ENCODE results near the gene SFRP2.

The SFRP2 gene, protein sequence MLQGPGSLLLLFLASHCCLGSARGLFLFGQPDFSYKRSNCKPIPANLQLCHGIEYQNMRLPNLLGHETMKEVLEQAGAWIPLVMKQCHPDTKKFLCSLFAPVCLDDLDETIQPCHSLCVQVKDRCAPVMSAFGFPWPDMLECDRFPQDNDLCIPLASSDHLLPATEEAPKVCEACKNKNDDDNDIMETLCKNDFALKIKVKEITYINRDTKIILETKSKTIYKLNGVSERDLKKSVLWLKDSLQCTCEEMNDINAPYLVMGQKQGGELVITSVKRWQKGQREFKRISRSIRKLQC

DNA sequence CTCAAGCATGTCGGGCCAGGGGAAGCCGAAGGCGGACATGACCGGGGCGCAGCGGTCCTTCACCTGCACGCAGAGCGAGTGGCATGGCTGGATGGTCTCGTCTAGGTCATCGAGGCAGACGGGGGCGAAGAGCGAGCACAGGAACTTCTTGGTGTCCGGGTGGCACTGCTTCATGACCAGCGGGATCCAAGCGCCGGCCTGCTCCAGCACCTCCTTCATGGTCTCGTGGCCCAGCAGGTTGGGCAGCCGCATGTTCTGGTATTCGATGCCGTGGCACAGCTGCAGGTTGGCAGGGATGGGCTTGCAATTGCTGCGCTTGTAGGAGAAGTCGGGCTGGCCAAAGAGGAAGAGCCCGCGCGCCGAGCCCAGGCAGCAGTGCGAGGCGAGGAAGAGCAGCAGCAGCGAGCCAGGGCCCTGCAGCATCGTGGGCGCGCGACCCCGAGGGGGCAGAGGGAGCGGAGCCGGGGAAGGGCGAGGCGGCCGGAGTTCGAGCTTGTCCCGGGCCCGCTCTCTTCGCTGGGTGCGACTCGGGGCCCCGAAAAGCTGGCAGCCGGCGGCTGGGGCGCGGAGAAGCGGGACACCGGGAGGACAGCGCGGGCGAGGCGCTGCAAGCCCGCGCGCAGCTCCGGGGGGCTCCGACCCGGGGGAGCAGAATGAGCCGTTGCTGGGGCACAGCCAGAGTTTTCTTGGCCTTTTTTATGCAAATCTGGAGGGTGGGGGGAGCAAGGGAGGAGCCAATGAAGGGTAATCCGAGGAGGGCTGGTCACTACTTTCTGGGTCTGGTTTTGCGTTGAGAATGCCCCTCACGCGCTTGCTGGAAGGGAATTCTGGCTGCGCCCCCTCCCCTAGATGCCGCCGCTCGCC is at the start of gene SFRP2:
SFRP2 (minus strand) TSS at position 671 of the 864 bp plus-strand sequence; CDS start at position 423, 248 bp downstream.
- FAIRE-seq, result no peak

DNA sequence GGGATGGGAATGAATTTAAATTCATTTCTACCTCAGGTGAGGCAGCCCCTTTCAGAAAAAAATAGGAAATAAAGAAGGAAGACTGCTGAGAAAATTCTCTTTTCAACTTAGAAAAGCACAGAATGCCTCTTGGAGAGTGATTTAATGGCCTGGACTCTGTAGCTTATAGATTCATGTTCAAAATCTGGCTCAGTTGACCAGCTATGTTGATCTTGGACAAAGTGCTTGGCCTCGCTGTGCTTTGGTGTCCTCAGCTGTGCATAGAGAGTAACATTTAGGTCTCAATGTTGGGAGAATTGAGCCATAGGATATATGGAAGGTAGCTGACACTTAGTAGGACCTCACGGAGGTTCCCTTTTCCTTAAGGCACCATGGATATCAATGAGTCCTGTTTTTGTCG is 49.7 kb upstream of the SFRP2 start:
- no peak for FAIRE-seq

DNA sequence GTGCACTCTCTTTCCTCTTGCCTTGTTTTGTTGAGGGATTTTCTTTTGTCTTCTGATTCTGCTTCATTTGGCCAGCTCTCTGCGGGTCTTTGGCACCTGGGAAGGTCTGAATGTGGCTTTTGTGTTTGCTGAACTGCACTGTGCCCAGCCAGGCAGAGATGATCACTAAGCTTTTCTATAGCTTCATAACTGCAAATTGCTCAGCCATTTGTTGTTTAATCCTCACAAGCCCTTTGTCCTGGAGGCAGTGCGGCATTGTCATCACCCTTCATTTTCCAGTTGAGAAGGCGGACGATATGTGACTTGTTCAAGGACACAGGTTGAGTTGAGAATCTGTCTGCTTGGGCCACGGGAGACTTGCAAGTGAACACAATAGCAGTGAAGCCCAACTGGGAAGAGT is 46.0 kb upstream of the SFRP2 start:
- no peak for FAIRE-seq

DNA sequence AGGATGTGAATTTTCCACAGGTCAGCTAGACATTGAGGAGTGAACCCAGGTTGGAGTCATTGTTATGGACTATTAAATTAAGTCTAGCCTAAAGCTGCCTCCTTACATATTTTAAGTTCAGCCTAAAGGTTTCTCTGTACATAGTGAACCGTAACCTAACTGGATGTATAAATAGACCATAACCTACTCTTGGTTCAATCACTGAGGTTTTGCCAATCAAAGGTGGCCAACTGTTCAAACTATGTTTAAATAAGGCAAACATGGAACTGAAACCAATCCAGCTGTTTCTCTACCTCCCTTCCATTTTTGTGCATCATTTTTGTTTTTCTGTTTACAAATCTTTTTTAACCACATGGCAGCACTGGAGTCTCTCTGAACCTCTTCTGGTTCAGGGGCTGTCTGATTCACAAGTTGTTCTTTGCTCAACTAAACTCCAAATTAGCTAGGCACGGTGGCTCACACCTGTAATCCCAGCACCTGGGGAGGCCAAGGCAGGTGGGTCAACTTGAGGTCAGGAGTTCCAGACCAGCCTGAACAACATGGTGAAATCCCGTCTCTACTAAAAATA is 43.9 kb upstream of the SFRP2 start:
- FAIRE-seq, result no peak

DNA sequence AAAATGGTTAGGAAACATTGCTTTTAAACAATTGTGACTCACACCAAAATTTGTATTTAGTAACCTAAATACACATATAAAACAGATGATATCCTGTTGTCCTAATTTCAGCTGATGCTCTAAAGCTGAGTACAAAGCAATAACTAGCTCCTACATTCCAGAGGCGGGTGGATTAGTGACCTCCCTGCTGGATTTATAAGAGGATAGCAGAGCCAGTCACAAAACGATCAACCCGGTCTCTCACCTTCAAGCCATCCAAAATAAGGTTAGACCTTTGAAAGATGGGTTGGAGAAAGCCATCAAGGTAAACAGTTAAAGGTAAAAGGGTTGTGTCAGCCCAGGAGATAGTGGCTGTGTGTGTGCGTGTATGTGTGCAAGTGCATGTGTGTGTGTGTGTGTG is 43.2 kb upstream of the SFRP2 start:
- FAIRE-seq, result no peak

DNA sequence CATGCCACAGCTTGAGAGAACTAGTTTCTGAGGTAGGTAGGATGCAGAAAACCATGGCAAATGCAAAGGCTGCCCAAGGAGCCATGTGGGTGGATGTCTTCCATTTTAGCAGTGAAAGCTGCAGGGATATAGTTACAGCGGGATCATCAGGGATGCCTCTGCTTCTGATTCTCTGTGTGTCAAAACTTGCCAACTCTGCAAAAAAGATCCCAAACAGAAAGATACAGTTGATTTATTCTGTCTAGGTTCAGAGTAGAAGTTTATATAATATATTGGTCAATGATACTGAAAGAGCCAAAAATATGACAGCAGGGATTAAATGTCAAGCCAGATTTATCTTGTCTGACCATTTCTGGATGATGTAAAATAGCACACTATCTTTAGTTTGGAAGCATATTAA is 42.4 kb upstream of the SFRP2 start:
- FAIRE-seq, result no peak

DNA sequence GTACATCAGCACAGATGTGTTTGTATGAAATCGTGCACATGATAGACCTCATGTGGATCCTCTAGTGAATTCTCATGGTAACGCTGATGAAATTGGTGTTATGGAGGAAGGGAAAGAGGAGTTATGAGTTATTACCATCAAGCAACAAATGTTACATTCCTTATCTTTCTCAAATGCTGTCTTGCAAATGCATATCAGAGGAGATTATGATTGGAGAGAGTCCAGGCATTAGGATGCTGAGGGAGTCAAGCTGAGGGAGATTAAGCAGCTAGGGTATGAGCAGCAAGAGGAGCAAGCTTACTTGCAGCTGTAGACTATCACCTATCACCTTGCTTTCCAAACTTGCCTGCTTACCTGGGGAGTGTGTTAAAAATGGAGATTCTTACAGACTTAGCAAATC is 36.8 kb upstream of the SFRP2 start:
- no peak for FAIRE-seq

DNA sequence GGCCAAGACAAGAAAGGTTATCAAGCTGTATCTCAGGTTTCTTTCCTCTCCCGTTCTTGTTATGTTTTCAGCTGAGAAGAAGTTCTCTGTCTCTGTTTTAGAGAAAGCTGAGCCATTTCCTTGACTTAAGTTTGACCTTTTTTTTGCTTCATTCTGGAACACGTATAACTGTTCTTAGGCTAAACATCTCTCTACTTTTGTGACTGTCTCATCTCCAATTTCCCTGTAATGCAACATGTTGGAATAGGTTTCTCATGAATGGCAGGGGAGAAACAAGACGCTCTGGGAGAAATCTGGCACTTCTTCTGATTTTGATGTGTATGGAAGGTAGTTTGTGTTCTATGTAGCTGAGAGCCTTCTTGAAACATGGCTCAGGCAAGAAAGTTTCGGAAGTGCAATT is 36.2 kb upstream of the SFRP2 start:
- no peak for FAIRE-seq

DNA sequence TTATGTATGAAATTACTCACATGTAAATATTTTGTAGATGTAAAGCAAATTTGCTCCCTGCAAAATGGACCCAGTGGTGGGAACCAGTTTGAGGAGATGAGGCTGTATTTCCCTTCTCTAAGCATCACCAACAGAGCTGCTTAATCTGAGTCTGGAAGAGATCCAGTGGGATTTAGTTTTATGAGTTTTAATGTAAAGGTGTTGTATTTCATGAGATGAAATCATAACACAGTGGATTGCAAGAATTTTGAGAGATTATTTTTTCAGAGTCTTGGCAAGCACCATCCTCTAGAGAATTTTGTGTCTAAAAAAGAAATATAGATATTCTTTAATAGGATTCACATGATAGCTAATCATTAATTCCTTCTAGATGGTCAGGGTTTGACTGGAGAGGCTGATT is 35.6 kb upstream of the SFRP2 start:
- no peak for FAIRE-seq

DNA sequence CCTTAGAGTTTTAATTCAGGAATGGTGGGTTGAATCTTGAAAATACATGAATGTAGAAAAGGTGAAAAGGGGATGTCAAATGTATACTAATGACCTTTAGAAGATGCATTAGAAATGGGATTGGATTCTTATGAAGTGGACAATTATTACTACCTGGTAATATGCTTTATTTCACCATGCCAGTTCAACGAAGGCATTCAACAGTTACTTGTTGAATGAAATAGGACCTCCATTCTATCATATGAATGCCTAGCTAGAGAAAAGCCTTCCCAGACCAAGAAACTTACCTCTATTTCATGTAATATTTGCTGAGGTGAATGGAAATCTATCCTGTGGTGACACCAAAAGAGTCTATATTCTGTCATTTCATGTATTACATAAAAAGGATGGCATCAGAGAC is 34.6 kb upstream of the SFRP2 start:
- FAIRE-seq, result no peak

DNA sequence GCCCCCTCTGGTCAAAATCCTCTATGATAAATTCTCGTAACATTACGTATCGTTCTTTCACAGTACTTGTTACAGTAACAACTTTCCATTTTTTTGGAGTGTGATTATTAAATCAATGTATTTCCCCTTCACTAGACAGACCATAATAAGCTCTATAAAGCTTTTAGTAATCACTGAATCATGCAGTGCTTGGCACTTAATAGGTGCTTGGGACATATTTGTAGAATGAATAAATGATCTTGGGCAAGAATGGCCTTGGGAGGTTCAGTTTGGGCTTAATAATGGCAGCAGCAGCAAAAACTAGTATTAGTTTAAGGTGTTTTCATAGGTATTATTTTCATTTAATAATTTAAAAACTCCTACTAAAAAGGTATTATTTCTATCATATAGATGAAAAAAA is 33.4 kb upstream of the SFRP2 start:
- no peak for FAIRE-seq

DNA sequence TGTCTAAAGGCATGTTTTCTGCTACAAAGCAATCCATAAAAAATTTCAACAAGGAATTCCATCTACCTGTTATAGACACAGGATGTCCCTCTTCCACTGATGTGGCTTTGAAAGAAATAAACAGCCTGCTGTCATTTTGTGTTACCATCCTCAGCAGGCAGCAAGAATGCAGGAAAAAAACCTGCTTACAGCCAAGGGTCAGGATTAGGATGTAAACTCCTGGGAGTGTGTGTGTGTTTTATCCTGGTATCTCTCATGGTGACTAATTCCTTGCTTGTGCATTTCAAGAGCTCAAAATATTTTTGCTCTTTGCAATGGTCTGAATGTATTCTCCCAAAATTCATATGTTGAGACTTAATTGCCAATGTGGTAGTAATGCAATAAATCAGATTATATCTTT is 28.6 kb upstream of the SFRP2 start:
- FAIRE-seq, result no peak

DNA sequence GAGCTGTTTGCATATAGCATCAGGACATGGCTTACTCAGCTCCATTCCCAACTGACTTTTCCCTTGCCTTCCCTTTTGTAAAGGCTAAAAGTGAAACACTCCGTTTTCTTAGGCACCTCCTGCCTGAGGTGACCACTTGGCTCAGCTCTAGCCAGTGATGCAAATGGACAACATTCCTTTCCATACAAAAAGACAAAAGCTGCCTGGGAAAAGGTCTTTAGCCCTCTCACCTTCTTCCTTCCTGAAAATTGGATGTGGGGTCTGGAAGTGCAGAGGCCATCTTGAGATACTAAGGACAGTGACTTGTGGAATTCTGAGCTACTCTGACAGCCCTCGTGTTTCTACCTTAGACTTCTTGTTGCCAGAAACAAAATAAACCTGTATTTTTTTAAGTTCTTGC is 27.7 kb upstream of the SFRP2 start:
- FAIRE-seq, result no peak

DNA sequence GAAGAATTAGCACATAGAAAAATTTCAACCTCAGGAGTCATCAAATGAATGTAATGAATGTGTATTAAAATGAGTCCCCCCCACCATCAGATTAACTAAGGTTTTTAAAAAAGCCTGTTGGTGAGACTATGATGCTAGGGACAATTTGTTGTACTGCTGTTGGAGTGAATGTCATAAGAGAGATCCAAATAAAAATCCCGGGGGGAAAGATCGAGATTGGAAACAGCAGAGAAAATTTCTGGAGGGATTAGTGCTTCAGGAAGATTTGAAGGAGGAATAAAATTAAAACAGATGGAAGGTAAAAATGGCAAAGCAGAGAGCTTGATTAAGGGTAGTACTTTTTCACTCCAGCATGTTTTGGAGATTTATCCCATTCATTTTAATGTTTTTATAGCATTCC is 25.9 kb upstream of the SFRP2 start:
- FAIRE-seq, result no peak

DNA sequence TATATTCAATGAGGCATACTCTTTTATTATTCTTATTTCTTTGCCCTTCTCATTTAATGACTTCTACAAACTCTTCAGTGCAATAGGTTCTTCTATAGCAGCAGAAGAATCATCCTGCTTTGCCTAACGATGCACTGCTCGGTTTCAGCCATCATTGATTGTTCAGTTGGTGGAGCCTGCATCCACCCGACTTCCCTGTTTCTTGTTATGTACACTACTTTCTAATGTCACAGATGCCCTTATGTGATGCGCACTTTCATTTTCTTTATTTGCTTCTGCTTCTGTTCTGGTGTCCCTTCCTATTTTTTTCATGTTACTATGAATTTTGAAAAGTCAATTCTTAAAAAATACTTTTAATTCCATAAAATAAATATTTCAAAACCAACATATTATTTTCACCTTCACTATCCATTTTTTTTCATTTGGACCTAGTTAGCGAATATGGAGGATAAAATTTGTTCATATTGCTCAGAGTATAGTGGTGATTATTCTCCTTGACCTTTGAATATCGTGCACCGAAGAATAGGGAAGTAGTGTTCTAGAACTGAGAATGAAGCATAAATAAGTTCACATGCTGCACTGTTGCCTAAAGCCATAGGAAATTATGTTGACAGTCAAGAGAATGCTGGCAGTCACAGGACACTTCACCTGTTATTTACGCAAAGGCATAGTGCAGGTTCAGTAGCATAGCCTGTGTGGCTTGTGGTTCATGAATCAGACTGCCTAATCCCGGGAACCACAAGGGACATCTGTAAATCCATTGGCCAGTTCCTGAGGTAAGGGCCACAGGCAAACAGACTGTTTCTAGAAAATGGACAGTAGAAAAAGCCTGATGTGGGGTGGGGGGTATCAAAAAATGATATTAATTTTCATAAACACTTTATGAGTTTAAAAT is 21.3 kb upstream of the SFRP2 start:
- FAIRE-seq, result no peak

DNA sequence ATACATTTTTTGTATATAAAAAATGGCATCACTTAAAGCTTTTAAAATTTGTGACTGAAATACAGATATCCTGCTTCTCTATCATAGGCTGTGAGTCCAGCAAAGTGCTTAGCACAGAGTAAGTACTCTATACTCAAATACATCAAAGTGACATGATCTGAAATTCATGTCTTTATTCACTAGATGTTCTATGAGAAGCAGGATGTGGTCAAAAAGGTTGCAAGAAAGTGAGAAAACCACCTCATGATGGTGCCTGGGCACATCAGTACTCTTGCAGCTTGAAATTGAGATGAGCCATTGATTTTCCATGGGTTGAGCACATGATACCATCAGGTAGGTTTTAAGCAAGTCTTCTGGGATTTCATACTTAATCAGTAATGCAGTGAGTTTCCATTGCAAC is 20.4 kb upstream of the SFRP2 start:
- FAIRE-seq, result no peak

DNA sequence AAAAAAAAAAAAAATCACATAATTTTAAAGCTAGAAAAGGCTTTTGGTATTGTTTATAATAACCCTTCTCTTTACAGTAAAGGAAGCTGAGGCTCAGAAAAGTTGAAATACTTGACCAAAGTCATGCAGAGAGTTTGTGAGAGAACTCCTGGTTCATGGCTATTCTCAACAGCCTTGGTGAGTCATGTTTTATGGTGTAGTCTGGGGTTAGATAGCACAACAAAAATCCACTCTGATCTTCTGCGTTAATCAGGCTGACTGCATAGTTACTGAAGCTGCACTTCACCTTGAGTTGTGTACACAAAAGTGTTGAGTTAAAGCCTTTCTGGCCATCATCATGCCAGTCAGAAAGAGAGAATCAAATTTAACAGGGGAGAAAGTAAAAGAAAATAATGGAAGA is 19.3 kb upstream of the SFRP2 start:
- no peak for FAIRE-seq

DNA sequence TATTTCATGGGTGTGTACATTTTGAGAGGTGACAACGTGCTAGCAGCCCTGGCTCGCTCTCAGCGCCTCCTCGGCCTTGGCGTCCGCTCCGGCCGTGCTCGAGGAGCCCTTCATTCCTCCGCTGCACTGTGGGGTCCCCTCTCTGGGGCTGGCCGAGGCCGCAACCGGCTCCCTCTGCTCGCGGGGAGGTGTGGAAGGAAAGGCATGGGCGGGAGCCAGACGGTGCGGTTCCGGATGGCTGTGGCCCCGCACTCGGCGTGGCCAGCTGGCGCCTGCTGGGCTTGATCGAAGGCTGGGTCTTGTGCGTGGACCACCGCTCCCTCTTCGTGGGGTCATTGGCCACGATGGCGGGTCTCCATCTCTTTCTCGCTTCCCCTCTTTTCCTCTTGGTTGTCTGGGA is 17.2 kb upstream of the SFRP2 start:
- no peak for FAIRE-seq

DNA sequence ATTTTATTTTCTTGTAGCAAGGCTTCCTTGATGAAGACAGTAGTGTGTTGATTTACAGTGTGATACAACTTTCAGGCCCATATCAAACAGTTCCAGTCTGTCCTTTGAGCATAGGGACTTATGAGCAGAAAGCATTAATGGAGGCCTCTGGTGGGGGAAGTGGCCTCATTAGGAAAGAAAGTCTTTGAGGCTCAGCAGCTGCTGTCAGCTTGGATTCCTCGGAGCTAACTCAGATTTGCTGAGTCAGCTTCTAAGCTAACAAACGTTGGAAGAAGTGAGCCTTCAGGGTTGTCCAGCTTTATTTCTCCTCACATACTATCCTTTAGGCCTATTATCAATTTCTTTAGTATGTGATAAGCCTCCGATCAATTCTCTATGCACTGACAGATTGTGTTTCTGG is 15.8 kb upstream of the SFRP2 start:
- FAIRE-seq, result no peak

DNA sequence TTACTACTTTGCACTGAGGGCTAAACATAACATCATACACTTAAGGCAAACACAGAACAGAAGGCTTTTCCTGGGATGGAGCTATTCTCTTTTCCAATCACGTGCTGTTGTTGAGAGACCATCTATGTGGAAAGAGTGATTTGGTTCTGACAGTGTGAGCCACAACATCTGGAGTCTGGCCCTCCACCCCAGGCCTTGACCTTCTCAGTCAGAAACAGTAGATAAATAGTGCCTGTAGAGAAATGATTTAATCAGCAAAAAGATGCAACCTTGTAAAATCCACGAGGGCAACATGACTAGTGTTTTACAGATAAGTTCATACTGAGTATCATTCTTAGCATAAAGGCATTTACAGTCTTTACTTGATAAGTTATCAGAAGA is 10.8 kb upstream of the SFRP2 start:
- no peak for FAIRE-seq

DNA sequence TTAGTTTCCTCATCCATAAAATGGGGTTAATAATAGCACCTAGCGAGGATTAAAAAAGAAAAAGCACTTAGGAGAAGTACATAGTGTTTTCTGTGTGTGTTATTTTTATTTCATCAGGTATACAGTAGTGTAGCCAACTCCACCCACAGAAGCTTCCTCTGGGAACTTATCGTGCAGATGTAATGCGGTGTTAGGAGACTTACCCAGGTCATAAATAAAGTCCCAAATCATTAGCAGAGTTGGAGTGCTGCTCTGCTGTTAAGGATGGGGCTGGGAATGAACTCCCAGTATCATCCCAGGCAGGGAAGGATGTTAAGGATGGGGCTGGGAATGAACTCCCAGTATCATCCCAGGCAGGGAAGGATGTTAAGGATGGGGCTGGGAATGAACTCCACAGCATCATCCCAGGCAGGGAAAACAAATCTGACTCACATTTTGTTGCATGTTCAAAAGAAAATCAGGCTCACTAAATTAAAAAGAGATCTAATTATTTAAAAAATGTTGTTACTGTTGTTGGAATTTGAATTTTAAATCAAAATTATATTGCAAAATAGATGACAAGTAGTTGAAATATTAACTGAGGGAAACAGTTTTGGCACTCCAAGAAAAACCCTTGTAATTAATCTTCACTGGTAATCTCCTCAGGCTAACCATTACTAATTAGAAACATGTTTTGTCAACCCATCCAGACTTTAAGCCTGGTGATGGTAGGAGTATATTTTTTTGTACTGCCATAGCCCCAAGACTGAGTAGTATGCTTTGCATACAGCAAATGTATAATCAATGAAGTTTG is 10.2 kb upstream of the SFRP2 start:
- FAIRE-seq, result no peak

DNA sequence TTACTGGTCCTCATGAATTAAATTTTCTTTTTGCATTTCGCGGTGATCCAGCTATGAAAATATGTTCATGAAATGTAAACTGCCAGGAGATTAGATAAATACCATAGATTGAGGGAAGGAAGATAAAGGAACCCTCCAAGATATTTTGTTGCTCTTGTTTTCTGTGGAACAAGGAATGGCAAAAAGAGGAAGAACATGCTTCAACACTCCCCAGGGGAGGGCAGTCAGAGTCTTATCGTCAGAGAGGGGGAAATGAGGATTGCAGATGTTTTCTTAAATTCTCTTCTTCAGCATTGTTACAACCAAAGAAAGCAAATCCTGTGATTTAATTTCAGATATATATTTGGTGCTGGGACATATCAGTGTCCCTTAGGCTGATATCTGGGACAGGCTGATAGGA is 9.5 kb upstream of the SFRP2 start:
- FAIRE-seq, result no peak
